Measurements from ENCODE around the gene NR1D2.

GRCh38 chr3:23941440-23941839 is 3.6 kb upstream of the NR1D2 start:
- TF ChIP-seq CTCF (IDR thresholded peaks at IDR 0.05; ENCODE audit: insufficient read depth, low read depth, low read length) (no peak), EZH2 (IDR thresholded peaks at IDR 0.05; ENCODE audit: insufficient read depth, low read length) (no peak)
